ENCODE results near the gene C10orf90.

- TF ChIP-seq POLR2AphosphoS5 (IDR thresholded peaks at IDR 0.05; ENCODE audit: borderline replicate concordance, low read depth, low read length) (no peak), EZH2 (IDR thresholded peaks at IDR 0.05) (no peak), FOXP2 (optimal IDR thresholded peaks at IDR 0.05; ENCODE audit: control extremely low read depth, extremely low read length, insufficient read depth) (no peak)
Observed at GRCh38 chr10:126599949-126600682, 70.4 kb downstream of the C10orf90 start.
